NK-92 treated with Interleukin-12 subunit alpha and Interleukin-12 subunit beta, amount 100 ng/mL, for 24 hours (cell line): ENCODE data around the gene KCTD21.
"Not testable (repeated sequence)": the region's sequence is repeated elsewhere in the genome, so short reads cannot be mapped to it uniquely, and the experiment has no call there.

Source experiments
- DNase-seq: peaks from one replicate; lab custom pipeline; 2025; lab: John Stamatoyannopoulos, UW

The KCTD21 gene, protein sequence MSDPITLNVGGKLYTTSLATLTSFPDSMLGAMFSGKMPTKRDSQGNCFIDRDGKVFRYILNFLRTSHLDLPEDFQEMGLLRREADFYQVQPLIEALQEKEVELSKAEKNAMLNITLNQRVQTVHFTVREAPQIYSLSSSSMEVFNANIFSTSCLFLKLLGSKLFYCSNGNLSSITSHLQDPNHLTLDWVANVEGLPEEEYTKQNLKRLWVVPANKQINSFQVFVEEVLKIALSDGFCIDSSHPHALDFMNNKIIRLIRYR

DNA sequence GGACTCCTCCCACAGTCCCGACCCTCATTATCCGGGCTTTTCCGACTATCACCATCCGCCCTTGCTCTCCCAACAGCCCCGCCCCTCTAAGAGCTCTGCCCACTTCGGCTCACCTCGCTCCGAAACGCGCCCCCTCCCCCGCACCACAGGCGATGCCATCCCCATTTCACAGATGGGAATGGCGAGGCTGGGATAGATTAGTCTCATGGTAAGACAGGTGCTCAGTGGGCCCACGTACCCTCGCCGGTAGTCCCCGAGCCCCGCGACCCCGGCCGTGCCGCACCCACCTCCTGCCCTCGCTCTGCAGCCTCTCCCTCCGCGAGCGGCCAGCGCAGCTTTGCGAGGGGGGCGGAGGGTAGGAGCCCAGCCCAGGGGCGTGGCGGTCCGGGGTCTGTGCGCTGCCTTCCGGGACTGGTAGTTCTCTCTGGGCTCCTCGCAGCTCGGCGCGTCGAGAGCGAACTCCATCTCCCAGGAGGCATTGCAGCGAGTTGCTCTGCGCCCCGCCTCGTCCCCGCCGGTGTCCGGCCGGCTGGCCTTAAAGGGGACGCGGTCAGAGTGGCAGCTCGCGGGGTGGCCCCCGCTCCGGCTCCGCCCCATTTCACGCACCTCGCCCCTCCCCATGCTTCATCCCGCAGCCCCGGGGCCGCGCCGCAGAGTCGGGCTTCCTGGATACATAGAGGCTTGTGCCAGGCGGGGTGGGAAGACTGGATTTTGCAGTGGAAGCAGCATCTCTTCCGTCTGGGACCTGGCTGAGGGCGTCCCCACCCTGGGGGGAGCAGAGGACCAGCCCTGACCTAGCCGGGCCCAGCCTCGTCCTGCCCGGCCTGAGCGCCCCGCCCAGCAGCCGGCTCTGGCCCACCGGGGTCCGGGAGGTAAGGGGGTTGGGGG is at the start of gene KCTD21, which contains the start of gene USP35:
Gene KCTD21, minus strand, starts transcription at position 341 of the 888 bp plus-strand sequence. CDS start 14,072 bp downstream, outside the sequence.
Gene USP35, plus strand, starts transcription at position 634 of the 888 bp plus-strand sequence. CDS start 7,327 bp downstream, outside the sequence.
- peak; percentile 91 for DNase-seq

- DNase-seq, result no peak
Measured at GRCh38 chr11:78237293-78238046, 49.0 kb upstream of the KCTD21 start.

DNA sequence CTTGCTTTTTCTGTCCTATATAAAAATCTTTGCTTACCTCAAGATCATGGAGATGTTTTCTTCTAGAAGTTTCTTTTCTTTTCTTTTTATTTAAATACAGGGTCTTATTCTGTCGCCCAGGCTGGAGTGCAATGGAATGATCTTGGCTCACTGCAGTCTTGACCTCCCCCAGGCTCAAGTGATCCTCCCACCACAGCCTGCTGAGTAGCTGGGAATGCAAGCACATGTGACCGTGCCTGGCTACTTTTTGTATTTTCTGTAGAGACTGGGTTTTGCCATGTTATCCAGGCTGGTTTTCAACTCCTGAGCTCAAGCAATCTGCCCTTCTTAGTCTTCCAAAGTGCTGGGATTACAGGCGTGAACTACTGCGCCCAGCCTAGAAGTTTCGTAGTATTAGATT is 45.6 kb upstream of the KCTD21 start:
- no peak for DNase-seq

DNA sequence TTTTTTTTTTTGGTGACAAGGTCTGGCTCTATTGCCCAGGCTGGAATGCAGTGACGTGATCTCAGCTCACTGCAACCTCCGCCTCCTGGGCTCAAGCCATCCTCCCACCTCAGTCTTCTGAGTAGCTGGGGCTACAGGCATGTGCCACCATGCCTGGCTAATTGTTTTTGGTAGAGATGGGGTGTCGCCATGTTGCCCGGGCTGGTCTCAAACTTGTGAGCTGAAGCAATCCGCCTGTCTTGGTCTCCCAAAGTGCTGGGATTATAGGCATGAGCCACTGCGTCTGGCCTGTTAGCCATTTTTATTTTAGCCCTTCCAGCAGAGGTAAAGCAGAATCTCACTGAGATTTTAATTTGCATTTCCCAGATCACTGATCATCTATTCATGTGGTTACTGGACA is 44.6 kb upstream of the KCTD21 start:
- DNase-seq, result not testable (repeated sequence)

DNA sequence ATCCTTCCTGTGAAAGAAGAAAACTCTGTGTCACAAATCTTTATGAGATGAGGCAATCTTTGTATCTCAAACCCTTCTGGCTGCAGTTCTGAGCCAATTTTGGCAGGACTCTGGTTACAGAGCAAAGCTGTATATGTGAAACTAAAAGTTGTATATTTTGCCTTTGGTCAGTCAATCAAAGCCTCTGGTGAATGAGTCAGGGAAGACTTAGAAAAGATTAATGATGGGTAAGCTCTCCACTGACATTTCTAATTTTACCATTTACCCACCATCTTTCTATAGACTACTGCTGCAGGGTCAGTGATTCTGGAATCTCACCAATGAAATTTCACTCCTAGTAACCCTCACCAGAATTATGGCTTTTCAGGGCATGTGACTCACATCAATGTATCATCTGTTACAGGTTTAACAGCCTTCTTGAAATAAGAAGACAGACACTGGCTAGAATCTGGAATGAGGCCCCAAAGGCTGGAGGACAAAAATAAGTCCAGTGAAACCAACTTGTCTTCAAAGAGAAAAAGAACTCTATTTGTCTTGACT is 43.6 kb upstream of the KCTD21 start:
- no peak for DNase-seq

GRCh38 chr11:78230161-78230877 is 41.9 kb upstream of the KCTD21 start:
- no peak for DNase-seq

- no peak for DNase-seq
Measured at GRCh38 chr11:78229106-78229505, 40.7 kb upstream of the KCTD21 start.

DNA sequence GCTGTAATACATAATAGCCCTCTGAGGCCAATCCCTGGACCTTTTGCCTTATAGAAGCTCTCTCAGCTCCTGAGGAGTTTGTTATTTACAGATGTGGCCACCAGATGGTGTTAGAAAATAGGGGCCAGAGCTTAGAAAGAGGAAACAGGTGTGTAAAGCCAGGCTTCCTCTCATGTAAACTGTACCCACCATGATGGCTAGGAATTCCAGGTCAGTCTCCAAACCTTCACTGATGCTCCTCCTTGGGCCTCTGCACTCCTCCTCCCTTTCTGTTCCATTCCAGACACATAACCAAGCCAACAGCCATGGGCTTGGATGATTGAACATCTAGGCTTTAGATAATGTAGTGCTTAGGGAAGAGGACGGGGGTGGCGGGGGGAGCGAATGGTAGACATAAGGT is 40.0 kb upstream of the KCTD21 start:
- DNase-seq, result no peak

DNA sequence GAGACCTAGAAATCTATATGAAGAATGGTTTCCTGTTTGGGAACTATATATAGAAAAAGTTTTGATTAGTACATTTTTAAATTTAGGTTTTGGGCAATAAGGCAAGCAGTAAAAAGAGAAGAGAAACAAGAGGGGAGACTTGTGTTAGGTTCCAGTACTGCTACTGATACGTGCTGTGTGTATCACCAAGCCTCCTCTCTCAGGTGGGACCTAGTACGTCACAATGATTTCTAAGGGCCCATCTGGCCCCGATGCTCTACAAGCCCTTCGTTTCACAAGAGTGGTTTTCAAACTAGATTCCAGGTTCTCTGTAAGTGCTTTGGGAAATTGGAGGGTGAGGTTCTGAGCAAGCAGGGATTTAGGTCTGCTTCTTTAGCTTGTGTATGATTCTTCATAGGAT is 39.5 kb upstream of the KCTD21 start:
- no peak for DNase-seq

DNA sequence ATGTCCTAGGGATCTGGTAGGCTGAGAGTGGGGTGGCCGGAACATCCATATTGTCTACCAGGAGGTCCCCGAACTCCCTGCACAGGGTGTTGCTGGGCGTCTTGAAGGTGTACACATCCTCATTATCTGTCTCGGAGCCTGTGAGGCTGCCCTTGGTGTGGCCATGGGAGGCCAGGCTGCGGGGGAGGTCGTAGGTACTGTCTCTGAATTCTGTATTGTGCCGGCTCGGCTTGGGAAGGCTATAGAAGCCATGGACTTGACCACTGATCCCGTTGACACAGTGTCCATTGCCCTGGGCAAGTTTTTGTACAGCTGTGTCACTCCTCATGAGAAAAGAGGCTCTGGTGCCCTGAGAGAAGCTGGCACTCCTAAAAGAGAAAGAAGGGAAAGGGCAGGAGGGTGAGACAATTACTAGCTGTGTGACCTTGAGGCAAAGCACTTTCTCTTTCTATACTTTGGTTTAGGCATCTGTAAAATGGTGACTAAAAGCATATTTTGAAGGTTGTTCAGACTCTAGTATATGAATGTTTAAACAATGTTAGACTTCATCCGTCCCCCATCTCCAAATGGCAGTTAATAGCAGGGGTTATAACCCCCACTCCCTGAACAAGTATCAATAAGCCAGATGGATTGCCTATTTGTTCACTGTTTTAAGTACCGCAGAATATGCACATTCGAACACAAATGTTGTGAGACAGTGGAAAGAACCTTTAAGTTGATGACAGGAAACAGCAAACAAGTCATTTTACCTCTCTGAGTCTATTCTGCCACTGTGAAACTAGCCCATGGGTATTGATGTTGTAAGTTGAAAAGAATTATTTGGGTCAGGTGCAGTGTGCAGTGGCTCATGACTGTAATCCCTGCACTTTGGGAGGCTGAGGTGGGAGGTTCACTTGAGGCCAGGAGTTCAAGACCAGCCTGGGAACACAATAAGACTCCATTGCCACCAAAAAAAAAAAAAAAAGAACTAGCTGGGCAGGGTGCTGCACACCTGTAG is 38.6 kb upstream of the KCTD21 start:
- no peak for DNase-seq

- no peak for DNase-seq
Measured at GRCh38 chr11:78224906-78225420, 36.5 kb upstream of the KCTD21 start.

DNA sequence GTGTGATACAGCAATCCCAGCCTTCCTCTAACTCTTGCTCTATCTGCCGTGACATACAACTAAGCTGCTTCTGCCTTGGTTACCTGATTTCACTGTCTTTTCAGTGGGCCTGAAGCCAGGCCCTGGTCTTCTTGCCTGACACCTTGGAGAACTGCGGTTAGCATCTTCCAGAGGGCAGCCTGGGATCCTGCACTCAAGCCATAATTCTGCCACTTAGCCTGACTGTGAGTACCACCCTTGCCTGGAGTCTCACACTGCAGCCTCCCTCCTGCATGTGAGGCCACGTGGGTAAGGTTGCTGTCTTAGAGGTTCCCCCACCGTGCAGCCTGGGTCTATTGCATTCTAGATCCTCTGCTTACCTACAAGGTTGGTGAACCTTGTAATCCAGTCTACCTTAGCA is 36.1 kb upstream of the KCTD21 start:
- DNase-seq, result no peak

DNA sequence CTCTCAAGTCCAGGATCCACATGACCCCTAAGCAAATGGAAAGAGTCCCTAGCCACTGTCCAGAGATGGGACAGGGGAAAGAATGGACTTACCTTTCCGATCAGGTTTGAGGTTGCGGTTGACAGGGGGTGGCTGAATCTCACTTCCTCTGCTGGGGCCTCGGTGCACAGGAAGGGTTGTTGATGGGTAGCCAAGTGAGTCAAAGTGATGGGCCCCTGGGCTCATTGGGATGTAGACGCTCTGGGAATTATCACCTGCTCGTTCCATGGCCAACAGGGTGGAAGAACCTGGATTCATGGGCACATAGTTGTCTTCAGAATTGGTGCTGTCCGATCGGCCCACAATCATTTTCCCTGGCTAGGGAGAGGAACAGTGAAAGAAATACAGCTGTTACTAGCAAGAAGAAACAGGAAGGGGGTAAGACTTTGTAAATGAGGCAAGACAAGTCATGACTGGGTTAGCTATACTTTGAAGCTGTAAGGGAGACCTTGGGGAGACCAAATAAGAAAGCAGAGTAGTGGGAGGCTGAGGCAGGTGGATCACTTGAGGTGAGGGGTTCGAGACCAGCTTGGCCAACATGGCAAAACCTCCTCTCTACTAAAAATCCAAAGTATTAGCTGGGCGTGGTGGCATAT is 35.0 kb upstream of the KCTD21 start:
- DNase-seq, result no peak

GRCh38 chr11:78222726-78223125 is 34.3 kb upstream of the KCTD21 start:
- not testable (repeated sequence) for DNase-seq

GRCh38 chr11:78221396-78222315 is 33.2 kb upstream of the KCTD21 start:
- DNase-seq, result no peak

DNA sequence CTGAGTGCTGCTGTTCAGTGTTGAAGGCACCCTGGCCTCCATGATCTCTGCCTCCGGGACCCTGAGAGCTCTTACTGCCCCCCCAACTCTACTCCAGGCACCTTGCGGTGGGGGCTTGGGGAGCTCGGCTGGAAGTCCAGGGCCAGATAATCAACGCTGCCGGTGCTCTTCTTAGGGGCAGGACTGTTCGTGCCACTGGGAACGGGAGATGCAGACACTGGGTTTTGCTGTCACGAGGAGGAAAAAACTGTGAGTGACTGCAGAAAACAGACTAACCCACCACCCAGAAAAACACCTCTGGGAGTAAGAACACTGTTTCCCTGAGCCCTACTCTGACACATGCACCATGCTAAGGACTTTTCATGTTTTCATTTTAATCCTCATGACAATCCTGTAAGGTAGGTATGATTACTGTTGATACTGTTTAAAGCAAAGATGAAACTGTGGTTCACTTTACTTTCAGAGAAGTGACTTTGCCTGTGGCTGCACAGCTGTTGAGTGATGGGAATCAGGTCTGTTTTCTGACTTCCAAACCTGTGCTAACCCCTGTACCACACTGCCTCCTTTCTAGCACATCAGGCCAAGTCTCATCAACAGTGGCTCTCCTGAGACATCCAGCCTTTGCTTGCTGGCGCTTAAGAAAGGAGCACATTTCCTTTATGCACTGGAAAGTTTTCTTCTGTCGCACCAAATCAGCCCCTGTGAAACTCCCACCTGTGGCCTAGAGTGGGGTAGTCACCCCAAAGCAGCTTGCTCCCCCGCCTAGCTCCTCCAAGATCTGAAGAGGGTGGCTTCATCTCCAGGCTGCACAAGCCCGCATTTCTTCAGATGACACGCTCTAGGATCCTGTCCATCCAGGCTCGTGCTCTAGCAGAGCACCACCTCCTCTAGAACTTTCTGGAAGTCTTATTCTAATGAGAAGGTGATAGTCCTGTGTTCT is 32.1 kb upstream of the KCTD21 start:
- DNase-seq, result no peak
